HL-60 (cell line): ENCODE results near the gene SLC45A1.

Experiments
- GABPA ChIP-seq: IDR thresholded peaks from 2 replicates; pipeline ENCODE4 v1.6.1; 2012; ENCODE audit warnings: low read depth
- POLR2AphosphoS5 ChIP-seq: IDR thresholded peaks from 2 replicates; pipeline ENCODE4 v1.6.1; 2012; ENCODE audit warnings: low read depth
- TF ChIP-seq, protein P1 (sequence below): IDR thresholded peaks from one replicate; pipeline ENCODE4 v1.5.1; 2011; ENCODE audit warnings: low read length, control low read depth, inconsistent platforms; ENCODE audit not compliant: insufficient read depth

- TF ChIP-seq, protein P1, sequence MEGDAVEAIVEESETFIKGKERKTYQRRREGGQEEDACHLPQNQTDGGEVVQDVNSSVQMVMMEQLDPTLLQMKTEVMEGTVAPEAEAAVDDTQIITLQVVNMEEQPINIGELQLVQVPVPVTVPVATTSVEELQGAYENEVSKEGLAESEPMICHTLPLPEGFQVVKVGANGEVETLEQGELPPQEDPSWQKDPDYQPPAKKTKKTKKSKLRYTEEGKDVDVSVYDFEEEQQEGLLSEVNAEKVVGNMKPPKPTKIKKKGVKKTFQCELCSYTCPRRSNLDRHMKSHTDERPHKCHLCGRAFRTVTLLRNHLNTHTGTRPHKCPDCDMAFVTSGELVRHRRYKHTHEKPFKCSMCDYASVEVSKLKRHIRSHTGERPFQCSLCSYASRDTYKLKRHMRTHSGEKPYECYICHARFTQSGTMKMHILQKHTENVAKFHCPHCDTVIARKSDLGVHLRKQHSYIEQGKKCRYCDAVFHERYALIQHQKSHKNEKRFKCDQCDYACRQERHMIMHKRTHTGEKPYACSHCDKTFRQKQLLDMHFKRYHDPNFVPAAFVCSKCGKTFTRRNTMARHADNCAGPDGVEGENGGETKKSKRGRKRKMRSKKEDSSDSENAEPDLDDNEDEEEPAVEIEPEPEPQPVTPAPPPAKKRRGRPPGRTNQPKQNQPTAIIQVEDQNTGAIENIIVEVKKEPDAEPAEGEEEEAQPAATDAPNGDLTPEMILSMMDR: no peak
- TF ChIP-seq POLR2AphosphoS5: no peak
- TF ChIP-seq GABPA: no peak
Measured at GRCh38 chr1:8355439-8356255, 37.7 kb downstream of the SLC45A1 start.
